ENCODE data around the gene GPRC5C. TPM values are rescaled to one million over a fixed set of nuclear protein-coding genes. Genes with fewer than 3 reads are reported as not detected.

The GPRC5C gene
- total and polyA plus RNA-seq, 2 of the 13 experiments (the other 11 are each of a cell fraction or from before 2014, with no cell fraction given) = 85.6 to 300 TPM

DNA sequence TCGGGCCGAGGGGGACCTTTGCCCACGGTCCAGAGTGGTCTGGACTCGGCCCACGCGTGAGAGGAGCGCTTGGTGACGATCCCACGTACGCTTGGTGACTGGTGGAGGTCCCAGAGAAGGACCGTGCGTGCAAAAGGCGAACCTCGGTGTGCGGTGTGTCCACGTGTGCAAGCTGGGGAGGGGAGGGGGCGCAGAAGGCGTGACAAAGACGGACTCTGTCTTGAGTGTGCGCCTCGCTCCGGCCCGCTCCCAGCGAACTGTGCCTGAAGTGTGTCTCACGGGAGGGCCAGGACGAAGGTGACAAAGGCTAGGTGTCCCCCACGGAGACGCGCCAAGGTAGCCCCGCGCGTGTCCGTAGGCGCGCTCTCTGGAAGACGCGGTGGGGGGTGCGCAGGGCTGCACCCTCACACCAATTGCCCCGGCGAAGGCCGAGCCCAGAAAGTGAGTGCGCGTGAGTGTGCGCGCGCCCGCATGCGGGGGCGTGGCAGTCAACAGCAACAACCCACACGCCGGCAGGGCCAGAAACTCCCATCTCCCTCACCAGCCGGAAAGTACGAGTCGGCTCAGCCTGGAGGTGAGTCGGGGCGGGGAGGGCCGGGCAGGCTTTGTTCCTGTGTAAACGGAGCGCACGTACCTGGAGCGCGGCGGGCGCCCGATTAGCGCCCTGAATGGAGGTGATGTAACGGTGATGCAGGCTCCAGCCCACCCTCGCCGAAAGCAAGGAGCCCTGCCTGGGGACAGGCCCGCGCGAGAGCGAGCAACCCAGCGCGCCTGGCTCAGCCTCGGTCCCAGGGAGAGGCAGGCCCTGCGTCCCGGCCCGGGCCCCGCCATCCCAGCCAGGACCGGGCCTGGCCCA, at the start of gene GPRC5C (continued):
- TF ChIP-seq, protein P1, sequence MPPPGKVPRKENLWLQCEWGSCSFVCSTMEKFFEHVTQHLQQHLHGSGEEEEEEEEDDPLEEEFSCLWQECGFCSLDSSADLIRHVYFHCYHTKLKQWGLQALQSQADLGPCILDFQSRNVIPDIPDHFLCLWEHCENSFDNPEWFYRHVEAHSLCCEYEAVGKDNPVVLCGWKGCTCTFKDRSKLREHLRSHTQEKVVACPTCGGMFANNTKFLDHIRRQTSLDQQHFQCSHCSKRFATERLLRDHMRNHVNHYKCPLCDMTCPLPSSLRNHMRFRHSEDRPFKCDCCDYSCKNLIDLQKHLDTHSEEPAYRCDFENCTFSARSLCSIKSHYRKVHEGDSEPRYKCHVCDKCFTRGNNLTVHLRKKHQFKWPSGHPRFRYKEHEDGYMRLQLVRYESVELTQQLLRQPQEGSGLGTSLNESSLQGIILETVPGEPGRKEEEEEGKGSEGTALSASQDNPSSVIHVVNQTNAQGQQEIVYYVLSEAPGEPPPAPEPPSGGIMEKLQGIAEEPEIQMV (CRISPR knock-in tag; IDR thresholded peaks at IDR 0.05; ENCODE audit: low read depth) = no peak; the same call in 1 of the 2 replicates
- TF ChIP-seq, protein P2, sequence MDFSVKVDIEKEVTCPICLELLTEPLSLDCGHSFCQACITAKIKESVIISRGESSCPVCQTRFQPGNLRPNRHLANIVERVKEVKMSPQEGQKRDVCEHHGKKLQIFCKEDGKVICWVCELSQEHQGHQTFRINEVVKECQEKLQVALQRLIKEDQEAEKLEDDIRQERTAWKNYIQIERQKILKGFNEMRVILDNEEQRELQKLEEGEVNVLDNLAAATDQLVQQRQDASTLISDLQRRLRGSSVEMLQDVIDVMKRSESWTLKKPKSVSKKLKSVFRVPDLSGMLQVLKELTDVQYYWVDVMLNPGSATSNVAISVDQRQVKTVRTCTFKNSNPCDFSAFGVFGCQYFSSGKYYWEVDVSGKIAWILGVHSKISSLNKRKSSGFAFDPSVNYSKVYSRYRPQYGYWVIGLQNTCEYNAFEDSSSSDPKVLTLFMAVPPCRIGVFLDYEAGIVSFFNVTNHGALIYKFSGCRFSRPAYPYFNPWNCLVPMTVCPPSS (IDR thresholded peaks at IDR 0.05) = no peak
- TF ChIP-seq, protein P3, sequence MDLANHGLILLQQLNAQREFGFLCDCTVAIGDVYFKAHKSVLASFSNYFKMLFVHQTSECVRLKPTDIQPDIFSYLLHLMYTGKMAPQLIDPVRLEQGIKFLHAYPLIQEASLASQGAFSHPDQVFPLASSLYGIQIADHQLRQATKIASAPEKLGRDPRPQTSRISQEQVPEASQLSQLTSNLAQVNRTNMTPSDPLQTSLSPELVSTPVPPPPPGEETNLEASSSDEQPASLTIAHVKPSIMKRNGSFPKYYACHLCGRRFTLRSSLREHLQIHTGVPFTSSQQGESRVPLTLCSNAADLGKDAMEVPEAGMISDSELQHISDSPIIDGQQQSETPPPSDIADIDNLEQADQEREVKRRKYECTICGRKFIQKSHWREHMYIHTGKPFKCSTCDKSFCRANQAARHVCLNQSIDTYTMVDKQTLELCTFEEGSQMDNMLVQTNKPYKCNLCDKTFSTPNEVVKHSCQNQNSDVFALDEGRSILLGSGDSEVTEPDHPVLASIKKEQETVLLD (CRISPR knock-in tag; IDR thresholded peaks at IDR 0.05; ENCODE audit: low read depth) = peak; percentile 63; the same call in 1 of the 2 replicates
- TF ChIP-seq, protein P4, sequence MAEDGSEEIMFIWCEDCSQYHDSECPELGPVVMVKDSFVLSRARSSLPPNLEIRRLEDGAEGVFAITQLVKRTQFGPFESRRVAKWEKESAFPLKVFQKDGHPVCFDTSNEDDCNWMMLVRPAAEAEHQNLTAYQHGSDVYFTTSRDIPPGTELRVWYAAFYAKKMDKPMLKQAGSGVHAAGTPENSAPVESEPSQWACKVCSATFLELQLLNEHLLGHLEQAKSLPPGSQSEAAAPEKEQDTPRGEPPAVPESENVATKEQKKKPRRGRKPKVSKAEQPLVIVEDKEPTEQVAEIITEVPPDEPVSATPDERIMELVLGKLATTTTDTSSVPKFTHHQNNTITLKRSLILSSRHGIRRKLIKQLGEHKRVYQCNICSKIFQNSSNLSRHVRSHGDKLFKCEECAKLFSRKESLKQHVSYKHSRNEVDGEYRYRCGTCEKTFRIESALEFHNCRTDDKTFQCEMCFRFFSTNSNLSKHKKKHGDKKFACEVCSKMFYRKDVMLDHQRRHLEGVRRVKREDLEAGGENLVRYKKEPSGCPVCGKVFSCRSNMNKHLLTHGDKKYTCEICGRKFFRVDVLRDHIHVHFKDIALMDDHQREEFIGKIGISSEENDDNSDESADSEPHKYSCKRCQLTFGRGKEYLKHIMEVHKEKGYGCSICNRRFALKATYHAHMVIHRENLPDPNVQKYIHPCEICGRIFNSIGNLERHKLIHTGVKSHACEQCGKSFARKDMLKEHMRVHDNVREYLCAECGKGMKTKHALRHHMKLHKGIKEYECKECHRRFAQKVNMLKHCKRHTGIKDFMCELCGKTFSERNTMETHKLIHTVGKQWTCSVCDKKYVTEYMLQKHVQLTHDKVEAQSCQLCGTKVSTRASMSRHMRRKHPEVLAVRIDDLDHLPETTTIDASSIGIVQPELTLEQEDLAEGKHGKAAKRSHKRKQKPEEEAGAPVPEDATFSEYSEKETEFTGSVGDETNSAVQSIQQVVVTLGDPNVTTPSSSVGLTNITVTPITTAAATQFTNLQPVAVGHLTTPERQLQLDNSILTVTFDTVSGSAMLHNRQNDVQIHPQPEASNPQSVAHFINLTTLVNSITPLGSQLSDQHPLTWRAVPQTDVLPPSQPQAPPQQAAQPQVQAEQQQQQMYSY (CRISPR knock-in tag; IDR thresholded peaks at IDR 0.05) = no peak
- TF ChIP-seq, protein P5, sequence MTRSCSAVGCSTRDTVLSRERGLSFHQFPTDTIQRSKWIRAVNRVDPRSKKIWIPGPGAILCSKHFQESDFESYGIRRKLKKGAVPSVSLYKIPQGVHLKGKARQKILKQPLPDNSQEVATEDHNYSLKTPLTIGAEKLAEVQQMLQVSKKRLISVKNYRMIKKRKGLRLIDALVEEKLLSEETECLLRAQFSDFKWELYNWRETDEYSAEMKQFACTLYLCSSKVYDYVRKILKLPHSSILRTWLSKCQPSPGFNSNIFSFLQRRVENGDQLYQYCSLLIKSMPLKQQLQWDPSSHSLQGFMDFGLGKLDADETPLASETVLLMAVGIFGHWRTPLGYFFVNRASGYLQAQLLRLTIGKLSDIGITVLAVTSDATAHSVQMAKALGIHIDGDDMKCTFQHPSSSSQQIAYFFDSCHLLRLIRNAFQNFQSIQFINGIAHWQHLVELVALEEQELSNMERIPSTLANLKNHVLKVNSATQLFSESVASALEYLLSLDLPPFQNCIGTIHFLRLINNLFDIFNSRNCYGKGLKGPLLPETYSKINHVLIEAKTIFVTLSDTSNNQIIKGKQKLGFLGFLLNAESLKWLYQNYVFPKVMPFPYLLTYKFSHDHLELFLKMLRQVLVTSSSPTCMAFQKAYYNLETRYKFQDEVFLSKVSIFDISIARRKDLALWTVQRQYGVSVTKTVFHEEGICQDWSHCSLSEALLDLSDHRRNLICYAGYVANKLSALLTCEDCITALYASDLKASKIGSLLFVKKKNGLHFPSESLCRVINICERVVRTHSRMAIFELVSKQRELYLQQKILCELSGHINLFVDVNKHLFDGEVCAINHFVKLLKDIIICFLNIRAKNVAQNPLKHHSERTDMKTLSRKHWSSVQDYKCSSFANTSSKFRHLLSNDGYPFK (CRISPR knock-in tag; IDR thresholded peaks at IDR 0.05; ENCODE audit: borderline replicate concordance) = peak; percentile 79
- TF ChIP-seq PHF8 (CRISPR knock-in tag; IDR thresholded peaks at IDR 0.05) (peak; percentile 81), KLF13 (CRISPR knock-in tag; IDR thresholded peaks at IDR 0.05) (peak; percentile 95; the same call in 1 of the 2 replicates), ZNF317 (CRISPR knock-in tag; IDR thresholded peaks at IDR 0.05) (peak; percentile 90), NONO (IDR thresholded peaks at IDR 0.05) (no peak), NONO (CRISPR knock-in tag; conservative IDR thresholded peaks at IDR 0.05) (peak; percentile 86), FLYWCH1 (CRISPR knock-in tag; IDR thresholded peaks at IDR 0.05) (peak; percentile 87; the same call in 1 of the 2 replicates), SIN3B (IDR thresholded peaks at IDR 0.05; ENCODE audit: low read length) (0 out of 2 replicates have a peak, but pooled peaks have one; percentile 35), ZNF780A (CRISPR knock-in tag; IDR thresholded peaks at IDR 0.05) (peak; percentile 89; the same call in 1 of the 2 replicates), CAMTA2 (CRISPR knock-in tag; IDR thresholded peaks at IDR 0.05; ENCODE audit: borderline replicate concordance) (peak; percentile 98), BCL6 (CRISPR knock-in tag; IDR thresholded peaks at IDR 0.05) (peak; percentile 71), ZNF256 (CRISPR knock-in tag; conservative IDR thresholded peaks at IDR 0.05) (no peak)
- TF ChIP-seq, protein P6, sequence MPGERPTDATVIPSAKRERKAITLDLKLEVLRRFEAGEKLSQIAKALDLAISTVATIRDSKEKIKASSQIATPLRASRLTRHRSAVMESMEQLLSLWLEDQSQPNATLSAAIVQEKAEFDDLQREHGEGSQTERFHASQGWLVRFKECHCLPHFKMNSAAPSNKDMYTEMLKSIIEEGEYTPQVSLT (CRISPR knock-in tag; IDR thresholded peaks at IDR 0.05; ENCODE audit: borderline replicate concordance, low read depth) = no peak; the same call in 1 of the 2 replicates

Data from HepG2 (cell line).